Measurements from ENCODE around the gene TSPAN7. TPM values are rescaled to one million over a fixed set of nuclear protein-coding genes. Genes with fewer than 3 reads are reported as not detected.

Gene TSPAN7
- total and polyA plus RNA-seq, 7 donors: 15.6 to 55.1 (median 21.0) TPM

DNA sequence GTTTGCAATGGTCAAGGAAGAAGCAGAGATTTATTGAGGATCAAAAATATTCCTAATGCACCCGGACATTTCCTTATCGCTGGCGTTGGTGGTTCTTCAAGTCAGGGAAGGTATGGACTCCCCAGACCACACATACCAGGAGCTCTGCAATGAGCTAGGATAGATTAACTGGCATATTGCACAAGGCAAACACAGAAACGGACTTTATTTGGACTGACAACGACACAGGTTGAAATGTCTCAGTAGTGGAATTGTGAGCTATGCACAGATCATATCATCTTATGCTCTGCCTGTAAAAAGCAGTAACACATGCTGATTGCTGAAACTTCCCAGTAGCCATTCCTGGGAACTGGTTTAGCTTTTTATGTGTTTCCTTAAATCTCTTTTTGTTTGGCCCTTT, 1.7 kb downstream of the TSPAN7 start:
- 13 to 44% methylated on average over 5 of the region's 5 CpGs for WGBS, 2 donors
- TF ChIP-seq EP300 (IDR thresholded peaks at IDR 0.05) (no peak), POLR2A (IDR thresholded peaks at IDR 0.05) (no peak)
- no peak for DNase-seq

DNA sequence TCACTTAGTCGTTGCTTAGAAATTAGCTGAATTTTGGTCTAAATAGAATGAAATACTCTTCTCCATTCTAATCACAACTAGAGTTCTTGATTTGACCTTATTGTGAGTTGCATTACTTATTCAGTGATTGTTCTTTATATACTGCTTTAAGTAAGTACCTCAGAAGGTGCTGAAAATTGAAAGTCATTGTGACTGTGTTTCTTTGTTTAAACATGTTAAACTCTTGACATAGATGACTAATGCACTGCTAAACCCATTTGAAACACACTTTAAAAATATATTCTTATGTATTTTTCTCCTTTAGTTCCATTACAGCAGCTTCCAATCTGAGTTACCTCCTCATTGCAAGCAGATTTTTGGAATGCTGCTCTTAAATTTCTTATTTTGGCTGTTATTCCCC, 9.1 kb downstream of the TSPAN7 start:
- no peak overlapping the region for H3K27ac ChIP-seq
- TF ChIP-seq POLR2AphosphoS5 (IDR thresholded peaks at IDR 0.05): no peak
- TF ChIP-seq, protein P1, sequence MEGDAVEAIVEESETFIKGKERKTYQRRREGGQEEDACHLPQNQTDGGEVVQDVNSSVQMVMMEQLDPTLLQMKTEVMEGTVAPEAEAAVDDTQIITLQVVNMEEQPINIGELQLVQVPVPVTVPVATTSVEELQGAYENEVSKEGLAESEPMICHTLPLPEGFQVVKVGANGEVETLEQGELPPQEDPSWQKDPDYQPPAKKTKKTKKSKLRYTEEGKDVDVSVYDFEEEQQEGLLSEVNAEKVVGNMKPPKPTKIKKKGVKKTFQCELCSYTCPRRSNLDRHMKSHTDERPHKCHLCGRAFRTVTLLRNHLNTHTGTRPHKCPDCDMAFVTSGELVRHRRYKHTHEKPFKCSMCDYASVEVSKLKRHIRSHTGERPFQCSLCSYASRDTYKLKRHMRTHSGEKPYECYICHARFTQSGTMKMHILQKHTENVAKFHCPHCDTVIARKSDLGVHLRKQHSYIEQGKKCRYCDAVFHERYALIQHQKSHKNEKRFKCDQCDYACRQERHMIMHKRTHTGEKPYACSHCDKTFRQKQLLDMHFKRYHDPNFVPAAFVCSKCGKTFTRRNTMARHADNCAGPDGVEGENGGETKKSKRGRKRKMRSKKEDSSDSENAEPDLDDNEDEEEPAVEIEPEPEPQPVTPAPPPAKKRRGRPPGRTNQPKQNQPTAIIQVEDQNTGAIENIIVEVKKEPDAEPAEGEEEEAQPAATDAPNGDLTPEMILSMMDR (IDR thresholded peaks at IDR 0.05): no peak
- TF ChIP-seq EP300 (IDR thresholded peaks at IDR 0.05): no peak
- TF ChIP-seq POLR2A (IDR thresholded peaks at IDR 0.05): no peak
- H3K36me3 ChIP-seq: no peaks in the 10 kb centered on the region
- peaks cover 0 to 5% (median 0%) of the 10 kb centered on the region in 3 donors for H3K27me3 ChIP-seq
- 73 to 89% methylated on average over 1 of the region's 1 CpG for WGBS, 2 donors
- H3K9me3 ChIP-seq: no peaks in the 10 kb centered on the region
- intact Hi-C loops (cut with DNase I): no loop called here
- H3K4me3 ChIP-seq: no peak overlapping the region
- no peak for DNase-seq
- no peaks in the 10 kb centered on the region for H3K4me1 ChIP-seq

More for the DNA sequence above, 1.7 kb downstream of the TSPAN7 start:
- Histone ChIP-seq H3K27me3 (no peaks in the 10 kb centered on the region), H3K4me3 (peak overlapping the region; percentile 33 to 53 (median 50)), H3K9me3 (no peaks in the 10 kb centered on the region), H3K36me3 (no peaks in the 10 kb centered on the region), H3K4me1 (peaks cover 0 to 5% (median 0%) of the 10 kb centered on the region in 4 donors), H3K27ac (peak overlapping the region; percentile 44 to 62 (median 54))
- intact Hi-C loops (cut with DNase I): loop anchor here (10.0 kb wide), 1 partner anchor 238 kb away; the partner anchor contains the start of gene RPGR

DNA sequence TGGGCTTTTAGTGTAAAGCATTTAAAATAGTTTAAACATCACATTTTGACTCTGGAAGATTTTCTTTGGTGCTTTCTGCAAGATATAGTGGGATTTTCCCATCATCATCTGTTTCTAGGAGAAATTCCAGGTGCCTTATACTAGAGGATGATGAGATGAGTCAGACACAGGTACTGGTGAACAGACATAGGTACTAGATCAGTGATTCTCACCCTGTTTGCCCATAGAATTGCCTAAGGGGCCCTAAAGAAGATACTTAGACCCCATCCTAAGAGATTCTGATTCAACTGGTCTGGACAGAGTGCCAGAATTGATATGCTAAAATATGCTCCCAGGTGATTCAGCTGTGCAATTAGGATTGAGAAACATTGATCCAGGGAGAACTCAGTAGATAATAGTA, 9.7 kb downstream of the TSPAN7 start:
- no peak for DNase-seq
- intact Hi-C loops (cut with DNase I): no loop called here
- Histone ChIP-seq H3K27me3 (peaks cover 0 to 5% (median 0%) of the 10 kb centered on the region in 3 donors), H3K36me3 (no peaks in the 10 kb centered on the region), H3K27ac (no peak overlapping the region), H3K4me1 (no peaks in the 10 kb centered on the region), H3K4me3 (no peak overlapping the region), H3K9me3 (no peaks in the 10 kb centered on the region)
- TF ChIP-seq EP300 (IDR thresholded peaks at IDR 0.05) (no peak), POLR2AphosphoS5 (IDR thresholded peaks at IDR 0.05) (no peak), POLR2A (IDR thresholded peaks at IDR 0.05) (no peak)
- TF ChIP-seq, protein P1 (IDR thresholded peaks at IDR 0.05): no peak

DNA sequence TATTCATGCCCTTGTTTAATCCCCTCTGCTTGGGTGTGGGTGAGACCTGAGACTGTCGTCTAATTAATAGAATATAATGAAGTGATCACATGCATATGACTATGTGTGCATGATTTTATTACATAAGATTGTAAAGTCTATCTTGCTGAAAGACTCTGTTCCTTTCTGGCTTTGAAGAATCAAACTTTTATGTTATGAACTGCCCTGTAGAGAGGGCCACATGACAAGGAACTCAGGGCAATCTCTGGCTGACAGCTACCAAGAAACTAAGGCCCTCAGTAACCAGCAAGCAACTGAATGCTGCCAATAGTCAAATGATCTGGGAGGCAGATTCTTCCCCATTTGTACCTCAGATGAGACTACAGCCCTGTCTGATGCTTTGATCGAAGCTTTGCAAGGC, 13.5 kb downstream of the TSPAN7 start:
- intact Hi-C loops (cut with DNase I): no loop called here
- H3K27ac ChIP-seq: no peak overlapping the region
- no peaks in the 10 kb centered on the region for H3K36me3 ChIP-seq
- H3K27me3 ChIP-seq: peaks cover 0 to 5% (median 0%) of the 10 kb centered on the region in 3 donors
- 42 to 71% methylated on average over 2 of the region's 2 CpGs for WGBS, 2 donors
- H3K4me3 ChIP-seq: no peak overlapping the region
- no peaks in the 10 kb centered on the region for H3K4me1 ChIP-seq
- no peaks in the 10 kb centered on the region for H3K9me3 ChIP-seq
- TF ChIP-seq EP300 (IDR thresholded peaks at IDR 0.05) (no peak), POLR2A (IDR thresholded peaks at IDR 0.05) (no peak), POLR2AphosphoS5 (IDR thresholded peaks at IDR 0.05) (no peak)
- TF ChIP-seq, protein P1 (IDR thresholded peaks at IDR 0.05): no peak
- no peak for DNase-seq

DNA sequence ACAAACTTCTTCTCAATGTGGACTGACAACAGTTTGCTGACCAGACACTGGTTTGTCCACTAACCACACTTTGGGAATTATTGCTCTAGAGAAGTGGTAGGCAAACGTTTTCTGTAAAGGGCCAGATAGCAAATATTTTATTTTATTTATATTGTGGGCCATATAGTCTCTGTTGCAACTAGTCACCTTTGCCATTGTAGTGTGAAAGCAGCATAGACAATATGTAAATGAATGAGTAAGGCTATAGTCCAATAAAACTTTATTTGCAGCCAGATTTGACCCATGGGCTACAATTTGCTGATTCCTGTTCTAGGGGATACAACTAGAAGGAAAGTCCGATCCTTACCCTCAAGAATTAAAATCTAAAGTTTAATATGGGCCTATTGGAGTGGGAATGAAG, 14.5 kb downstream of the TSPAN7 start:
- Histone ChIP-seq H3K27me3 (peaks cover 0 to 5% (median 0%) of the 10 kb centered on the region in 3 donors), H3K27ac (no peak overlapping the region), H3K4me1 (no peaks in the 10 kb centered on the region), H3K36me3 (no peaks in the 10 kb centered on the region), H3K4me3 (no peak overlapping the region), H3K9me3 (no peaks in the 10 kb centered on the region)
- WGBS, 2 donors: 23 to 65% methylated on average over 2 of the region's 2 CpGs
- TF ChIP-seq, protein P1 (IDR thresholded peaks at IDR 0.05): no peak
- TF ChIP-seq POLR2AphosphoS5 (IDR thresholded peaks at IDR 0.05) (no peak), EP300 (IDR thresholded peaks at IDR 0.05) (no peak), POLR2A (IDR thresholded peaks at IDR 0.05) (no peak)
- intact Hi-C loops (cut with DNase I): no loop called here
- DNase-seq: no peak
